Neural cell (in vitro differentiated cells): ENCODE data around the gene ADGRL3. TPM values are rescaled to one million over a fixed set of nuclear protein-coding genes. Genes with fewer than 3 reads are reported as not detected.

Experiments used
- H2AFZ ChIP-seq: fragments of 200-600, 300-800 bp; sonication (generic), shearing (Covaris generic); 2 replicates; pipeline ENCODE4 v1.6.0; 2014; ENCODE audit warnings: low read depth, mild to moderate bottlenecking, antibody characterized with exemption, low read length, moderate library complexity
- H3F3A ChIP-seq: fragments of 200-600 bp; shearing (Covaris generic); 2 replicates; pipeline ENCODE4 v1.6.1; 2016; ENCODE audit warnings: mild to moderate bottlenecking, moderate library complexity, mixed read lengths, antibody characterized with exemption, low read length; ENCODE audit not compliant: insufficient read depth, poor library complexity, severe bottlenecking
- H3K27ac ChIP-seq: fragments of 200-600, 300-800 bp; sonication (generic), shearing (Covaris generic); 2 replicates; pipeline ENCODE4 v1.5.1; 2014; ENCODE audit warnings: mild to moderate bottlenecking, low read length, moderate library complexity
- H3K27me3 ChIP-seq: fragments of 300-800, 200-600 bp; sonication (generic), shearing (Covaris generic); 2 replicates; pipeline ENCODE4 v1.6.0; 2014; ENCODE audit warnings: mild to moderate bottlenecking, low read depth, low read length, moderate library complexity; ENCODE audit not compliant: insufficient read depth
- H3K36me3 ChIP-seq: fragments of 300-800, 200-600 bp; sonication (generic), shearing (Covaris generic); 2 replicates; pipeline ENCODE4 v1.5.1; 2014; ENCODE audit warnings: mild to moderate bottlenecking, antibody characterized with exemption, low read length, moderate library complexity; ENCODE audit not compliant: insufficient read depth
- H3K4me2 ChIP-seq: fragments of 300-800, 200-600 bp; sonication (generic), shearing (Covaris generic); 2 replicates; pipeline ENCODE4 v1.6.0; 2014; ENCODE audit warnings: mild to moderate bottlenecking, low read length
- H3K4me3 ChIP-seq: fragments of 300-800, 200-600 bp; sonication (generic), shearing (Covaris generic); 2 replicates; pipeline ENCODE4 v1.5.1; 2014; ENCODE audit warnings: mild to moderate bottlenecking, low read length, moderate library complexity
- H3K79me2 ChIP-seq: fragments of 200-600 bp; shearing (Covaris generic); replicated peaks from 2 replicates; pipeline ENCODE4 v1.6.0; 2014; ENCODE audit warnings: mild to moderate bottlenecking, low read length, moderate library complexity; ENCODE audit not compliant: insufficient read depth
- H3K9ac ChIP-seq: fragments of 300-800, 200-600 bp; sonication (generic), shearing (Covaris generic); 2 replicates; pipeline ENCODE4 v1.6.1; 2016; ENCODE audit warnings: mild to moderate bottlenecking, low read length, mixed read lengths
- H3K9me2 ChIP-seq: fragments of 200-600 bp; shearing (Covaris generic); 2 replicates; pipeline ENCODE4 v1.6.1; 2016; ENCODE audit warnings: mild to moderate bottlenecking, low read length, mixed read lengths; ENCODE audit not compliant: insufficient read depth
- H3K9me3 ChIP-seq: fragments of 200-600, 300-800 bp; sonication (generic), shearing (Covaris generic); 2 replicates; pipeline ENCODE4 v1.6.1; 2016; ENCODE audit warnings: mild to moderate bottlenecking, mixed run types, low read length, moderate library complexity, mixed read lengths
- H4K20me1 ChIP-seq: fragments of 200-600 bp; shearing (Covaris generic); 2 replicates; pipeline ENCODE4 v1.6.1; 2016; ENCODE audit warnings: mild to moderate bottlenecking, mixed run types; ENCODE audit not compliant: insufficient read depth
- CTCF ChIP-seq: fragments of 450-650 bp; IDR thresholded peaks from 2 replicates; pipeline ENCODE4 v1.5.1; 2014; ENCODE audit warnings: antibody characterized with exemption, mild to moderate bottlenecking, moderate library complexity; ENCODE audit not compliant: poor library complexity, severe bottlenecking
- EP300 ChIP-seq: fragments of 450-650 bp; conservative IDR thresholded peaks from 2 replicates; pipeline ENCODE4 v1.6.1; 2014; ENCODE audit warnings: antibody characterized with exemption, mild to moderate bottlenecking, moderate library complexity; ENCODE audit not compliant: poor library complexity, severe bottlenecking
- EZH2 ChIP-seq: fragments of 200-600, 300-800 bp; shearing (Covaris generic), sonication (generic); IDR thresholded peaks from 2 replicates; pipeline ENCODE4 v1.6.1; 2014; ENCODE audit warnings: antibody characterized with exemption, low read length, borderline replicate concordance, mild to moderate bottlenecking; ENCODE audit not compliant: insufficient read depth, poor library complexity, severe bottlenecking
- MXI1 ChIP-seq: fragments of 450-650 bp; conservative IDR thresholded peaks from 2 replicates; pipeline ENCODE4 v1.6.1; 2014; ENCODE audit warnings: antibody characterized with exemption, mild to moderate bottlenecking; ENCODE audit not compliant: poor library complexity, severe bottlenecking
- POLR2AphosphoS5 ChIP-seq: IDR thresholded peaks from 2 replicates; pipeline ENCODE4 v1.6.1; 2012
- RAD21 ChIP-seq: fragments of 450-650 bp; conservative IDR thresholded peaks from 2 replicates; pipeline ENCODE4 v1.6.1; 2014; ENCODE audit warnings: antibody characterized with exemption, mild to moderate bottlenecking, moderate library complexity
- REST ChIP-seq: IDR thresholded peaks from 2 replicates; pipeline ENCODE4 v1.6.1; 2012; ENCODE audit warnings: borderline replicate concordance
- SMC3 ChIP-seq: fragments of 450-650 bp; conservative IDR thresholded peaks from 2 replicates; pipeline ENCODE4 v1.6.1; 2014; ENCODE audit warnings: antibody characterized with exemption, mild to moderate bottlenecking, moderate library complexity; ENCODE audit not compliant: poor library complexity
- TAF1 ChIP-seq: IDR thresholded peaks from 2 replicates; pipeline ENCODE4 v1.6.1; 2012; ENCODE audit warnings: low read depth
- polyA plus RNA-seq: library from polyadenylated mRNA; depleted of rRNA; stranded (reverse); fragments of >200 nt; gene quantifications from 2 replicates; pipeline ENCODE4 v1.2.3, GENCODE V29; 2014

ADGRL3 gene
- polyA plus RNA-seq, 1 donor from 2014 or later: 99.4 TPM

DNA sequence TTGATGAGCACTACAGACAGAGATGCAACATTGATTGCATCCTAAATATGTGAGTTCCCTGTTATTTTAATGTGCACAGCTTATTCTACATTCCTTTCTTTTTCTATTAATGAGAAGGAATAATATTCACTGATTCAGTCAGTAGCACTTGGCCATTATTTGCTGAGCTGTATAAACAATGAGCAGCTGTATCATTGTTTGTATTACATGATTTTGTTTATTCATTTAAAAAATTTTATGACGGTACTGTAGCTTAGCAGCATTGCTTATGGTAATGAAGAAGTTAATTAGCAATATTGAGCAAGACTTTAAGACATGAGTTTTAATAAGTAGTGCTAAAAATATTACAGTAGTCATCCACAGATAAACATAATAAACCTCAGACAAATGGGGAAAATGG lies 582.0 kb downstream of the ADGRL3 start:
- no peak overlapping the region for H3K4me2 ChIP-seq
- H3K9me3 ChIP-seq: no peaks in the 10 kb centered on the region
- H2AFZ ChIP-seq: no peak overlapping the region
- TF ChIP-seq POLR2AphosphoS5 (no peak), RAD21 (no peak), TAF1 (no peak), EZH2 (no peak), REST (no peak), EP300 (no peak), CTCF (no peak), SMC3 (no peak), MXI1 (no peak)
- no peak overlapping the region for H3K4me3 ChIP-seq
- H3K79me2 ChIP-seq: no peaks in the 10 kb centered on the region
- H3K9me2 ChIP-seq: no peaks in the 10 kb centered on the region
- no peaks in the 10 kb centered on the region for H3K36me3 ChIP-seq
- no peaks in the 10 kb centered on the region for H3F3A ChIP-seq
- no peak overlapping the region for H3K9ac ChIP-seq
- H3K27ac ChIP-seq: no peak overlapping the region
- no peaks in the 10 kb centered on the region for H3K27me3 ChIP-seq
- no peaks in the 10 kb centered on the region for H4K20me1 ChIP-seq

- Histone ChIP-seq H3K9me3 (no peaks in the 10 kb centered on the region), H3K9me2 (no peaks in the 10 kb centered on the region), H3F3A (no peaks in the 10 kb centered on the region), H3K4me2 (no peak overlapping the region), H3K9ac (no peak overlapping the region), H3K4me3 (no peak overlapping the region), H2AFZ (no peak overlapping the region), H3K36me3 (no peaks in the 10 kb centered on the region), H3K79me2 (no peaks in the 10 kb centered on the region), H4K20me1 (no peaks in the 10 kb centered on the region), H3K27me3 (no peaks in the 10 kb centered on the region), H3K27ac (no peak overlapping the region)
- TF ChIP-seq SMC3: no peak
- no peak for TF ChIP-seq EZH2
- no peak for TF ChIP-seq MXI1
- TF ChIP-seq POLR2AphosphoS5: no peak
- TF ChIP-seq RAD21: no peak
- TF ChIP-seq CTCF: no peak
- TF ChIP-seq TAF1: no peak
- no peak for TF ChIP-seq EP300
- TF ChIP-seq REST: no peak
Observed at GRCh38 chr4:61783050-61783449, 582.9 kb downstream of the ADGRL3 start.
